ENCODE results near the gene OSTC. TPM values are rescaled to one million over a fixed set of nuclear protein-coding genes. Genes with fewer than 3 reads are reported as not detected.

OSTC gene
- total RNA-seq, 1 donor: 331 TPM

- no peak for TF ChIP-seq CTCF (IDR thresholded peaks at IDR 0.05; ENCODE audit: insufficient read depth, low read length)
- DNase-seq (ENCODE audit: low read depth): no peak
- no peak overlapping the region for H3K4me3 ChIP-seq (ENCODE audit: low read depth, low read length)
Measured at GRCh38 chr4:108695062-108695461, 44.7 kb downstream of the OSTC start.

GRCh38 chr4:108696160-108696559, 45.8 kb downstream of the OSTC start:
- no peak for TF ChIP-seq CTCF (IDR thresholded peaks at IDR 0.05; ENCODE audit: insufficient read depth, low read length)
- no peak overlapping the region for H3K4me3 ChIP-seq (ENCODE audit: low read depth, low read length)
- no peak for DNase-seq (ENCODE audit: low read depth)

- no peak for TF ChIP-seq CTCF (IDR thresholded peaks at IDR 0.05; ENCODE audit: insufficient read depth, low read length)
- peak; percentile 84 for DNase-seq (ENCODE audit: low read depth)
Measured at GRCh38 chr4:108700081-108700757, 49.8 kb downstream of the OSTC start.

GRCh38 chr4:108702960-108703359, 52.6 kb downstream of the OSTC start:
- H3K4me3 ChIP-seq (ENCODE audit: low read depth, low read length): no peak overlapping the region
- no peak for DNase-seq (ENCODE audit: low read depth)
- TF ChIP-seq CTCF (IDR thresholded peaks at IDR 0.05; ENCODE audit: insufficient read depth, low read length): no peak

More at GRCh38 chr4:108700081-108700757, 49.8 kb downstream of the OSTC start:
- H3K4me3 ChIP-seq (ENCODE audit: low read depth, low read length): no peak overlapping the region

- no peak for DNase-seq (ENCODE audit: low read depth)
- no peak for TF ChIP-seq CTCF (IDR thresholded peaks at IDR 0.05; ENCODE audit: insufficient read depth, low read length)
- no peak overlapping the region for H3K4me3 ChIP-seq (ENCODE audit: low read depth, low read length)
Measured at GRCh38 chr4:108703370-108703769, 53.0 kb downstream of the OSTC start.

- DNase-seq (ENCODE audit: low read depth): no peak
- no peak for TF ChIP-seq CTCF (IDR thresholded peaks at IDR 0.05; ENCODE audit: insufficient read depth, low read length)
Measured at GRCh38 chr4:108703966-108704365, 53.6 kb downstream of the OSTC start.

GRCh38 chr4:108706289-108706688, 55.9 kb downstream of the OSTC start:
- no peak for TF ChIP-seq CTCF (IDR thresholded peaks at IDR 0.05; ENCODE audit: insufficient read depth, low read length)
- DNase-seq (ENCODE audit: low read depth): no peak
- no peak overlapping the region for H3K4me3 ChIP-seq (ENCODE audit: low read depth, low read length)

More at GRCh38 chr4:108703966-108704365, 53.6 kb downstream of the OSTC start:
- H3K4me3 ChIP-seq (ENCODE audit: low read depth, low read length): no peak overlapping the region

All from fibroblast of the aortic adventitia (primary cell).